H1 (cell line): ENCODE data around the gene ADGRV1. TPM values are rescaled to one million over a fixed set of nuclear protein-coding genes. Genes with fewer than 3 reads are reported as not detected.

Source experiments
- CTCF ChIA-PET: fragments of 300-600 bp; sonication (Branson Sonifier 250); formaldehyde crosslinking; loops from one replicate; lab custom pipeline; 2021; ENCODE audit not compliant: partially characterized antibody; lab: Charles Lee
- POLR2A ChIA-PET: fragments of 300-600 bp; sonication (Branson Sonifier 250); formaldehyde crosslinking; loops from one replicate; lab custom pipeline; 2021; ENCODE audit warnings: inconsistent platforms; ENCODE audit not compliant: partially characterized antibody; lab: Charles Lee
- DNase-seq, 2 experiments: peaks; one replicate each; pipeline versions ENCODE4 v3.0.0 to v3.0.0-alpha.2; 2010 to 2022; ENCODE audit warnings: low spot score in 2 of 2, low read depth in 1 of 2, mixed read lengths in 1 of 2
- FAIRE-seq: peaks from 2 replicates; lab custom pipeline; 2011; peaks lifted over from hg19 to GRCh38; lab: Jason Lieb, UNC
- H2AFZ ChIP-seq: 2 replicates; pipeline ENCODE4 v1.8.1; 2012; ENCODE audit warnings: low read length, inconsistent platforms
- H2AK5ac ChIP-seq: 2 replicates; pipeline ENCODE4 v1.6.1; 2013; ENCODE audit warnings: low read depth, low read length
- H2BK120ac ChIP-seq: replicated peaks from 2 replicates; pipeline ENCODE3; 2013; ENCODE audit warnings: low read depth, low read length, inconsistent platforms
- H2BK12ac ChIP-seq: 2 replicates; pipeline ENCODE4 v1.6.1; 2013; ENCODE audit warnings: low read depth, low read length
- H2BK15ac ChIP-seq: 2 replicates; pipeline ENCODE4 v1.6.1; 2013; ENCODE audit warnings: low read length
- H2BK20ac ChIP-seq: 2 replicates; pipeline ENCODE4 v1.6.1; 2013; ENCODE audit warnings: low read length
- H2BK5ac ChIP-seq: 2 replicates; pipeline ENCODE4 v1.6.1; 2013; ENCODE audit warnings: low read depth, low read length
- H3K14ac ChIP-seq: 2 replicates; pipeline ENCODE4 v1.6.1; 2013; ENCODE audit warnings: inconsistent platforms; ENCODE audit not compliant: insufficient read length
- H3K18ac ChIP-seq: 2 replicates; pipeline ENCODE4 v1.6.1; 2013; ENCODE audit warnings: low read length; ENCODE audit errors: extremely low read depth
- H3K23ac ChIP-seq: 2 replicates; pipeline ENCODE4 v1.6.1; 2013; ENCODE audit warnings: inconsistent platforms; ENCODE audit not compliant: insufficient read length
- H3K23me2 ChIP-seq: 2 replicates; pipeline ENCODE4 v1.6.1; 2013; ENCODE audit warnings: low read depth, low read length
- H3K27ac ChIP-seq: 2 replicates; pipeline ENCODE4 v1.6.1; 2011; ENCODE audit warnings: low read depth, low read length, inconsistent platforms
- H3K27me3 ChIP-seq, 4 experiments: replicated peaks in 1 of 4; 1 replicate in 1 of 4; 2 replicates in 3 of 4; pipeline versions ENCODE4 v1.6.1 to v1.8.1; 2011 to 2013; ENCODE audit warnings: low read length in 3 of 4, mild to moderate bottlenecking in 3 of 4, inconsistent platforms in 2 of 4, mixed read lengths in 2 of 4, moderate library complexity in 1 of 4; ENCODE audit not compliant: control insufficient read depth in 3 of 4, insufficient read depth in 3 of 4; ENCODE audit errors: extremely low read depth in 1 of 4
- H3K36me3 ChIP-seq, 4 experiments: 2 replicates each; pipeline versions ENCODE4 v1.6.1 to v1.8.1; 2011 to 2013; ENCODE audit warnings: mild to moderate bottlenecking in 4 of 4, low read length in 3 of 4, moderate library complexity in 2 of 4, control low read depth in 1 of 4, inconsistent platforms in 1 of 4; ENCODE audit not compliant: insufficient read depth in 4 of 4, control insufficient read depth in 2 of 4
- H3K4ac ChIP-seq: replicated peaks from 2 replicates; pipeline ENCODE3; 2013; ENCODE audit warnings: low read length, low read depth, mixed read lengths, inconsistent platforms; ENCODE audit not compliant: insufficient read length
- H3K4me1 ChIP-seq, 4 experiments: replicated peaks in 1 of 4; 1 replicate in 1 of 4; 2 replicates in 3 of 4; pipeline versions ENCODE4 v1.6.1 to v1.8.1; 2011 to 2013; ENCODE audit warnings: low read length in 3 of 4, inconsistent platforms in 2 of 4, mixed read lengths in 1 of 4; ENCODE audit not compliant: insufficient read depth in 4 of 4, control insufficient read depth in 3 of 4
- H3K4me2 ChIP-seq, 2 experiments: 2 replicates each; pipeline versions ENCODE4 v1.6.1 to v1.8.1; 2011 to 2013; ENCODE audit warnings: low read depth in 2 of 2, low read length in 2 of 2, control low read depth in 1 of 2, inconsistent platforms in 1 of 2, mild to moderate bottlenecking in 1 of 2; ENCODE audit not compliant: insufficient read depth in 1 of 2
- H3K4me3 ChIP-seq, 4 experiments: fragments of 200-600, 300-600 bp in 1 of 4; sonication (generic), shearing (Covaris generic), sonication (Bioruptor Twin) in 1 of 4; 2 replicates each; pipeline versions ENCODE4 v1.5.1 to v1.8.1; 2011 to 2016; ENCODE audit warnings: low read length in 4 of 4, low read depth in 3 of 4, control low read depth in 2 of 4, inconsistent platforms in 2 of 4, mild to moderate bottlenecking in 2 of 4, mixed read lengths in 1 of 4, moderate library complexity in 1 of 4; ENCODE audit not compliant: insufficient read depth in 2 of 4; ENCODE audit errors: extremely low read depth in 1 of 4
- H3K56ac ChIP-seq: replicated peaks from 2 replicates; pipeline ENCODE3; 2013; ENCODE audit warnings: low read depth, mild to moderate bottlenecking, mixed read lengths, low read length, inconsistent platforms; ENCODE audit not compliant: insufficient read length
- H3K79me1 ChIP-seq: 2 replicates; pipeline ENCODE4 v1.6.1; 2013; ENCODE audit warnings: low read depth, low read length, control low read depth
- H3K79me2 ChIP-seq, 2 experiments: 2 replicates each; pipeline versions ENCODE4 v1.6.1 to v1.8.1; 2012 to 2013; ENCODE audit warnings: low read length in 2 of 2, mild to moderate bottlenecking in 2 of 2, inconsistent platforms in 1 of 2; ENCODE audit not compliant: insufficient read depth in 2 of 2, control insufficient read depth in 1 of 2
- H3K9ac ChIP-seq, 4 experiments: replicated peaks in 1 of 4; 1 replicate in 1 of 4; 2 replicates in 3 of 4; pipeline versions ENCODE4 v1.6.1 to v1.8.1; 2011 to 2013; ENCODE audit warnings: low read depth in 3 of 4, low read length in 3 of 4, control low read depth in 2 of 4, mild to moderate bottlenecking in 2 of 4, moderate library complexity in 2 of 4, inconsistent platforms in 1 of 4; ENCODE audit errors: extremely low read depth in 1 of 4
- H3K9me3 ChIP-seq, 2 experiments: 2 replicates each; pipeline versions ENCODE4 v1.6.1 to v1.8.1; 2012 to 2013; ENCODE audit warnings: mild to moderate bottlenecking in 2 of 2, moderate library complexity in 2 of 2, control low read depth in 1 of 2, inconsistent platforms in 1 of 2, low read depth in 1 of 2, low read length in 1 of 2, mixed read lengths in 1 of 2; ENCODE audit not compliant: insufficient read depth in 2 of 2
- H4K20me1 ChIP-seq, 2 experiments: replicated peaks in 1 of 2; 2 replicates each; pipeline versions ENCODE3 to v1.8.1; 2011 to 2013; ENCODE audit warnings: inconsistent platforms in 2 of 2, low read length in 2 of 2, mild to moderate bottlenecking in 1 of 2; ENCODE audit not compliant: insufficient read depth in 2 of 2, control insufficient read depth in 1 of 2
- H4K5ac ChIP-seq: 2 replicates; pipeline ENCODE4 v1.6.1; 2013; ENCODE audit warnings: low read length, low read depth, mixed read lengths, inconsistent platforms; ENCODE audit not compliant: insufficient read length
- H4K8ac ChIP-seq: 2 replicates; pipeline ENCODE4 v1.8.0; 2013; ENCODE audit warnings: mild to moderate bottlenecking, moderate library complexity, low read length, inconsistent platforms; ENCODE audit not compliant: insufficient read depth; ENCODE audit errors: extremely low read depth
- H4K91ac ChIP-seq: replicated peaks from 2 replicates; pipeline ENCODE3; 2013; ENCODE audit warnings: low read length, mixed read lengths, inconsistent platforms; ENCODE audit not compliant: insufficient read length
- WGBS, 2 experiments: shearing (Covaris generic) in 1 of 2; methylation state at CpG; one replicate each; pipeline versions ENCODE4 v1.1.6 to v1.1.7; 2013 to 2015; ENCODE audit warnings: low lambda C conversion rate in 2 of 2, mixed read lengths in 2 of 2, inconsistent platforms in 1 of 2, low coverage in 1 of 2, missing lambda C conversion rate in 1 of 2; ENCODE audit not compliant: insufficient replicate concordance in 2 of 2, insufficient coverage in 1 of 2, insufficient read length in 1 of 2; ENCODE audit errors: extremely low coverage in 1 of 2, missing lambda C conversion rate in 1 of 2; 5-methylcytosine and 5-hydroxymethylcytosine counted together
- polyA plus RNA-seq, 7 experiments: library from polyadenylated mRNA; depleted of rRNA in 3 of 7; stranded (reverse) in 5 of 7; unstranded in 2 of 7; fragments of >200 nt in 5 of 7; fragments of 200-250 nt in 2 of 7; gene quantifications; 1 replicate in 5 of 7; 2 replicates in 1 of 7; 4 replicates in 1 of 7; pipeline versions ENCODE4 v1.2.1 to v1.2.3, GENCODE V29; 2011 to 2013; ENCODE audit warnings: missing spikeins in 2 of 7, mixed read lengths in 2 of 7
- total RNA-seq: library from RNA; stranded (reverse); fragmentation: NEBNext Ultra II Directional; extraction: Animal tissue kit (Norgen Biotek cat#: 25700); gene quantifications from 2 replicates; pipeline ENCODE4 v1.2.1, GENCODE V29; 2021

ADGRV1 gene
- total and polyA plus RNA-seq, 2 of the 8 experiments (the other 6 are each of a cell fraction or from before 2014, with no cell fraction given), result 53.1 to 62.2 TPM

DNA sequence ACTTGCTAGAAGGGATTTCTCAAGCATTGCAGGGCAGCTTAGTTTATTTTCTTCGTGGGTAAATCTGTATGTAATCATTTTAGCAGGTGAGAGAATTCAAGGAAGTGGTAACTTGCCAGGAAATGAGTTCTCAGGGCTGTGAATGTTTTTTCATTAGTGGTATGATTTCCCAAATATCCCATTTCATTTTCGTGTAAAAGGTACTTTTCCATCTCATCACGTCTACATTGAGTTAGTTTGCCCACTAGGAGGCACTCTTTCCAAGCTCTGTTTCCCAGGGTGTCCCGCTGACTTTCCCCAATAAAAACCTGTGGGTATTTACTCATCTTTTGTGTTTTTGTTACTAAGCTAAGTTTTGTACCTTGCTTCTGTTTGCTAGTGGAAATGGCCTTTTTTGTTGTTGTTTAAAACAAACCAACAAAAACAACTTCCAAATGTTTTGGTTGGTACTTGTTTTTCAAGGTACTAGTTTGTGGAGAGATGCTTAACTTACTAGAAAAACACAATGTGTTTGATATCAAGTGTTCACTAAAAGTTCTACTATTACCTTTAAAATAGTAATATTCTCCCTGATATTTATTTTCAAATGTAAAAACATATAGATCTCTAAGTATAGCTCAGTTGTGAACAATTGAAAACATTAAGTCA is 373.6 kb downstream of the ADGRV1 start:
- Histone ChIP-seq H3K9ac (no peak overlapping the region), H2AFZ (no peak overlapping the region), H3K36me3 (no peaks in the 10 kb centered on the region), H3K27me3 (no peaks in the 10 kb centered on the region), H3K23me2 (no peaks in the 10 kb centered on the region), H3K4ac (no peak overlapping the region), H3K18ac (no peak overlapping the region), H4K20me1 (no peaks in the 10 kb centered on the region), H4K5ac (no peak overlapping the region), H3K4me3 (no peak overlapping the region), H3K9me3 (no peaks in the 10 kb centered on the region), H2BK12ac (no peak overlapping the region; the same call in 1 of the 2 replicates), H3K56ac (no peak overlapping the region), H3K27ac (no peak overlapping the region), H2BK15ac (no peak overlapping the region), H3K4me1 (peaks cover 0 to 4% (median 0%) of the 10 kb centered on the region in 4 experiments; a peak in 1 of 7 replicates), H2BK5ac (no peak overlapping the region), H2BK120ac (no peak overlapping the region), H2AK5ac (no peak overlapping the region), H3K14ac (no peak overlapping the region), H3K79me2 (peaks cover 0 to 16% of the 10 kb centered on the region in 2 experiments; a peak in 2 of 4 replicates), H2BK20ac (no peak overlapping the region), H4K8ac (no peak overlapping the region), H4K91ac (no peak overlapping the region), H3K23ac (no peak overlapping the region), H3K4me2 (no peak overlapping the region), H3K79me1 (no peaks in the 10 kb centered on the region)
- FAIRE-seq (peak; percentile 93), DNase-seq (no peak)
- CTCF ChIA-PET, result interaction anchor here (0.6 to 2.8 kb wide), 49 partner anchors 8 to 487 kb away, joined by 3 to 20 read pairs (median 4); partner anchors contain the start of gene ARRDC3
- POLR2A ChIA-PET, result interaction anchor here (0.5 to 2.3 kb wide), 5 partner anchors 30 to 493 kb away, joined by 3 to 7 read pairs (median 3); partner anchors contain the start of gene ARRDC3
- WGBS, 2 experiments, result 10% methylated on average over 4 of the region's 4 CpGs; no CpG with 5 or more reads in 1 of the 2 experiments
